Liver (tissue), 9 donors: ENCODE measurements around the gene STARD3. TPM values are rescaled to one million over a fixed set of nuclear protein-coding genes. Genes with fewer than 3 reads are reported as not detected.

Source experiments
- DNase-seq: peaks from one replicate; pipeline ENCODE4 v3.0.0-alpha.2; 2017; ENCODE audit warnings: low spot score
- H3K27ac ChIP-seq, 2 donors: one replicate each; pipeline ENCODE4 v1.7.0; 2013; ENCODE audit warnings: inconsistent platforms in 2 of 2, low read length in 2 of 2, control low read depth in 1 of 2, low read depth in 1 of 2, mild to moderate bottlenecking in 1 of 2
- H3K27me3 ChIP-seq, 4 donors: one replicate each; pipeline versions ENCODE4 v1.6.1 to v1.7.0; 2013; ENCODE audit warnings: low read length in 3 of 4, inconsistent platforms in 1 of 4, mild to moderate bottlenecking in 1 of 4, moderate library complexity in 1 of 4; ENCODE audit not compliant: control insufficient read depth in 4 of 4, insufficient read depth in 4 of 4
- H3K36me3 ChIP-seq, 4 donors: one replicate each; pipeline versions ENCODE4 v1.6.1 to v1.7.0; 2013; ENCODE audit warnings: low read length in 3 of 4, mild to moderate bottlenecking in 3 of 4, low read depth in 1 of 4, moderate library complexity in 1 of 4; ENCODE audit not compliant: control insufficient read depth in 4 of 4, insufficient read depth in 3 of 4
- H3K4me1 ChIP-seq, 4 donors: one replicate each; pipeline versions ENCODE4 v1.6.1 to v1.7.0; 2013; ENCODE audit warnings: low read length in 3 of 4, mild to moderate bottlenecking in 3 of 4, moderate library complexity in 1 of 4; ENCODE audit not compliant: control insufficient read depth in 4 of 4, insufficient read depth in 4 of 4
- H3K4me3 ChIP-seq, 3 donors: one replicate each; pipeline versions ENCODE4 v1.6.1 to v1.7.0; 2013; ENCODE audit warnings: low read length in 3 of 3, control low read depth in 1 of 3, low read depth in 1 of 3, mild to moderate bottlenecking in 1 of 3
- H3K9ac ChIP-seq, 2 donors: one replicate each; pipeline ENCODE4 v1.7.0; 2013; ENCODE audit warnings: low read length in 2 of 2, mild to moderate bottlenecking in 2 of 2, moderate library complexity in 2 of 2, control low read depth in 1 of 2, low read depth in 1 of 2
- H3K9me3 ChIP-seq, 4 donors: one replicate each; pipeline versions ENCODE4 v1.6.1 to v1.7.0; 2013; ENCODE audit warnings: low read length in 3 of 4; ENCODE audit not compliant: control insufficient read depth in 4 of 4
- EGR1 ChIP-seq, 2 donors: IDR thresholded peaks; 2 replicates each; pipeline ENCODE4 v1.6.1; 2016 to 2018; ENCODE audit warnings: antibody characterized with exemption in 2 of 2, low read depth in 2 of 2
- FOXA1 ChIP-seq: IDR thresholded peaks from 2 replicates; pipeline ENCODE4 v1.6.1; 2016; ENCODE audit warnings: antibody characterized with exemption
- FOXA2 ChIP-seq: IDR thresholded peaks from 2 replicates; pipeline ENCODE4 v1.6.1; 2016; ENCODE audit warnings: antibody characterized with exemption
- GABPA ChIP-seq, 2 donors: IDR thresholded peaks in 1 of 2; conservative IDR thresholded peaks in 1 of 2; 2 replicates each; pipeline ENCODE4 v1.6.1; 2016; ENCODE audit warnings: antibody characterized with exemption in 2 of 2, mild to moderate bottlenecking in 1 of 2, moderate library complexity in 1 of 2
- HNF4A ChIP-seq, 2 donors: conservative IDR thresholded peaks; 2 replicates each; pipeline ENCODE4 v1.6.1; 2016; ENCODE audit warnings: antibody characterized with exemption in 2 of 2, mild to moderate bottlenecking in 2 of 2
- HNF4G ChIP-seq: IDR thresholded peaks from 2 replicates; pipeline ENCODE4 v1.6.1; 2016; ENCODE audit warnings: antibody characterized with exemption
- JUND ChIP-seq, 2 donors: IDR thresholded peaks; 2 replicates each; pipeline ENCODE4 v1.6.1; 2016; ENCODE audit warnings: antibody characterized with exemption in 2 of 2
- NR2F2 ChIP-seq: IDR thresholded peaks from 2 replicates; pipeline ENCODE4 v1.6.1; 2016; ENCODE audit warnings: antibody characterized with exemption
- RAD21 ChIP-seq, 2 donors: IDR thresholded peaks; 2 replicates each; pipeline ENCODE4 v1.6.1; 2016; ENCODE audit warnings: antibody characterized with exemption in 2 of 2, mild to moderate bottlenecking in 2 of 2
- RXRA ChIP-seq, 2 donors: IDR thresholded peaks; 2 replicates each; pipeline ENCODE4 v1.6.1; 2017 to 2018; ENCODE audit warnings: antibody characterized with exemption in 2 of 2, mild to moderate bottlenecking in 1 of 2
- SP1 ChIP-seq: IDR thresholded peaks from 2 replicates; pipeline ENCODE4 v1.6.1; 2018; ENCODE audit warnings: antibody characterized with exemption, mild to moderate bottlenecking
- TAF1 ChIP-seq: conservative IDR thresholded peaks from 2 replicates; pipeline ENCODE4 v1.6.1; 2016; ENCODE audit warnings: antibody characterized with exemption, mild to moderate bottlenecking
- YY1 ChIP-seq: IDR thresholded peaks from 2 replicates; pipeline ENCODE4 v1.6.1; 2016; ENCODE audit warnings: antibody characterized with exemption, mild to moderate bottlenecking
- WGBS: extraction: QIAGEN DNeasy Blood & Tissue Kit; methylation state at CpG from one replicate; pipeline ENCODE4 v1.1.7; 2013; 5-methylcytosine and 5-hydroxymethylcytosine counted together
- polyA plus RNA-seq, 2 donors: library from polyadenylated mRNA; stranded (reverse) in 1 of 2; unstranded in 1 of 2; fragments of 200-250 nt in 1 of 2; fragments of >200 nt in 1 of 2; fragmentation: Nextera tagmentation in 1 of 2; extraction: Ambion mirVana in 1 of 2; gene quantifications; one replicate each; pipeline versions ENCODE4 v1.2.1 to v1.2.3, GENCODE V29; 2013 to 2015
- total RNA-seq, 2 donors: library from RNA; depleted of rRNA; stranded (reverse); fragments of >200 nt; gene quantifications; one replicate each; pipeline ENCODE4 v1.2.3, GENCODE V29; 2014
- TF ChIP-seq, protein P1 (sequence below): IDR thresholded peaks from 2 replicates; pipeline ENCODE4 v1.6.1; 2016; ENCODE audit warnings: antibody characterized with exemption, mild to moderate bottlenecking
- TF ChIP-seq, protein P2 (sequence below): IDR thresholded peaks from 2 replicates; pipeline ENCODE4 v1.6.1; 2016; ENCODE audit warnings: antibody characterized with exemption
- TF ChIP-seq, protein P3 (sequence below): IDR thresholded peaks from 2 replicates; pipeline ENCODE4 v1.6.1; 2016; ENCODE audit warnings: antibody characterized with exemption
- TF ChIP-seq, protein P4 (sequence below): IDR thresholded peaks from 2 replicates; pipeline ENCODE4 v1.6.1; 2016; ENCODE audit warnings: antibody characterized with exemption
- TF ChIP-seq, protein P5 (sequence below): fragments of 150-350 bp; IDR thresholded peaks from 2 replicates; pipeline ENCODE4 v1.5.1; 2017; ENCODE audit warnings: improper control_type of control experiment, low read depth, low read length; ENCODE audit not compliant: missing input control
- donor health status: healthy.
- donor health status: healthy.
- donor health status: healthy.
- donor health status: healthy.
- donor health status: healthy.

STARD3 gene
- total and polyA plus RNA-seq, 4 donors = 15.0 to 34.0 (median 23.2) TPM

DNA sequence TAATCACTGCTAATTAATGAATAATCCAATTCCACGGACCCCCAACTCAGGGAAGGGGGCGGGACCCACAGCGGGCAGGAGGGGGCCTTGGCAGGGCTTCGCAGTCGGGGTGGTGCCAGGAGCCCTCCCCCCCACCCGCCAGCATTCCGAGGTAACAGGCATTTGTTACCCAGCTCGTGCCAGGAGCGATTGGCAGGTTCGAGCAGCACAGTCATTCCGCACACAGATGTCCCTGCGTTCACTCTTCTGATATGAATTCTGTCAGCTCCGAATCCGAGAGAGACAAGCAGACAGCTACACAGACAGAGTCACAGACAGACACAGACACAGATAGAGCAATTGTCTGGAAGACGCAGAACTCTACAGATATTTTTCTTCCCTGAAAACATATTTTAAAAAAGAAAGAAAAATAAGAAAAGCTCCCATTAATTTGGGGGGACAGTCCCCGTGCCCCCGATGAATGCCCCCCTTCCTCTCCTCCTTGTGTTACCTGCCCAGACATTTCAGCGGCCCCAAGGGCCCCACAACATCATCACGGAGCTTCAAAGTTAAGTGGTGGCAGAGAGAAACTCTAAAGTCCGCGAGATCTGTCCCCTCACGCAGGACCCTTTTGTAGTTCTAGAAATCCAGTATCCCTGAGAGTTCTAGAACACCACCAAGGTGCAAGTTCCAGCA lies 39.4 kb upstream of the STARD3 start:
- no peak for TF ChIP-seq NR2F2
- no peak for TF ChIP-seq SP1
- TF ChIP-seq, protein P1, sequence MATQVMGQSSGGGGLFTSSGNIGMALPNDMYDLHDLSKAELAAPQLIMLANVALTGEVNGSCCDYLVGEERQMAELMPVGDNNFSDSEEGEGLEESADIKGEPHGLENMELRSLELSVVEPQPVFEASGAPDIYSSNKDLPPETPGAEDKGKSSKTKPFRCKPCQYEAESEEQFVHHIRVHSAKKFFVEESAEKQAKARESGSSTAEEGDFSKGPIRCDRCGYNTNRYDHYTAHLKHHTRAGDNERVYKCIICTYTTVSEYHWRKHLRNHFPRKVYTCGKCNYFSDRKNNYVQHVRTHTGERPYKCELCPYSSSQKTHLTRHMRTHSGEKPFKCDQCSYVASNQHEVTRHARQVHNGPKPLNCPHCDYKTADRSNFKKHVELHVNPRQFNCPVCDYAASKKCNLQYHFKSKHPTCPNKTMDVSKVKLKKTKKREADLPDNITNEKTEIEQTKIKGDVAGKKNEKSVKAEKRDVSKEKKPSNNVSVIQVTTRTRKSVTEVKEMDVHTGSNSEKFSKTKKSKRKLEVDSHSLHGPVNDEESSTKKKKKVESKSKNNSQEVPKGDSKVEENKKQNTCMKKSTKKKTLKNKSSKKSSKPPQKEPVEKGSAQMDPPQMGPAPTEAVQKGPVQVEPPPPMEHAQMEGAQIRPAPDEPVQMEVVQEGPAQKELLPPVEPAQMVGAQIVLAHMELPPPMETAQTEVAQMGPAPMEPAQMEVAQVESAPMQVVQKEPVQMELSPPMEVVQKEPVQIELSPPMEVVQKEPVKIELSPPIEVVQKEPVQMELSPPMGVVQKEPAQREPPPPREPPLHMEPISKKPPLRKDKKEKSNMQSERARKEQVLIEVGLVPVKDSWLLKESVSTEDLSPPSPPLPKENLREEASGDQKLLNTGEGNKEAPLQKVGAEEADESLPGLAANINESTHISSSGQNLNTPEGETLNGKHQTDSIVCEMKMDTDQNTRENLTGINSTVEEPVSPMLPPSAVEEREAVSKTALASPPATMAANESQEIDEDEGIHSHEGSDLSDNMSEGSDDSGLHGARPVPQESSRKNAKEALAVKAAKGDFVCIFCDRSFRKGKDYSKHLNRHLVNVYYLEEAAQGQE = no peak
- no peak for TF ChIP-seq JUND (IDR thresholded peaks at IDR 0.05)
- TF ChIP-seq FOXA1 = no peak
- no peak for TF ChIP-seq HNF4G
- TF ChIP-seq, protein P2, sequence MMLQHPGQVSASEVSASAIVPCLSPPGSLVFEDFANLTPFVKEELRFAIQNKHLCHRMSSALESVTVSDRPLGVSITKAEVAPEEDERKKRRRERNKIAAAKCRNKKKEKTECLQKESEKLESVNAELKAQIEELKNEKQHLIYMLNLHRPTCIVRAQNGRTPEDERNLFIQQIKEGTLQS = no peak
- no peak for TF ChIP-seq TAF1
- no peak for TF ChIP-seq RXRA (IDR thresholded peaks at IDR 0.05)
- no peak for TF ChIP-seq RAD21 (IDR thresholded peaks at IDR 0.05)
- TF ChIP-seq, protein P3, sequence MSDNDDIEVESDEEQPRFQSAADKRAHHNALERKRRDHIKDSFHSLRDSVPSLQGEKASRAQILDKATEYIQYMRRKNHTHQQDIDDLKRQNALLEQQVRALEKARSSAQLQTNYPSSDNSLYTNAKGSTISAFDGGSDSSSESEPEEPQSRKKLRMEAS = no peak
- TF ChIP-seq, protein P4, sequence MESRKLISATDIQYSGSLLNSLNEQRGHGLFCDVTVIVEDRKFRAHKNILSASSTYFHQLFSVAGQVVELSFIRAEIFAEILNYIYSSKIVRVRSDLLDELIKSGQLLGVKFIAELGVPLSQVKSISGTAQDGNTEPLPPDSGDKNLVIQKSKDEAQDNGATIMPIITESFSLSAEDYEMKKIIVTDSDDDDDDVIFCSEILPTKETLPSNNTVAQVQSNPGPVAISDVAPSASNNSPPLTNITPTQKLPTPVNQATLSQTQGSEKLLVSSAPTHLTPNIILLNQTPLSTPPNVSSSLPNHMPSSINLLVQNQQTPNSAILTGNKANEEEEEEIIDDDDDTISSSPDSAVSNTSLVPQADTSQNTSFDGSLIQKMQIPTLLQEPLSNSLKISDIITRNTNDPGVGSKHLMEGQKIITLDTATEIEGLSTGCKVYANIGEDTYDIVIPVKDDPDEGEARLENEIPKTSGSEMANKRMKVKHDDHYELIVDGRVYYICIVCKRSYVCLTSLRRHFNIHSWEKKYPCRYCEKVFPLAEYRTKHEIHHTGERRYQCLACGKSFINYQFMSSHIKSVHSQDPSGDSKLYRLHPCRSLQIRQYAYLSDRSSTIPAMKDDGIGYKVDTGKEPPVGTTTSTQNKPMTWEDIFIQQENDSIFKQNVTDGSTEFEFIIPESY = no peak
- TF ChIP-seq HNF4A (conservative IDR thresholded peaks at IDR 0.05) = no peak
- no peak for TF ChIP-seq EGR1 (IDR thresholded peaks at IDR 0.05; ENCODE audit: low read depth in 2 of 2)
- TF ChIP-seq GABPA (IDR thresholded peaks at IDR 0.05 in 1 of 2, conservative IDR thresholded peaks at IDR 0.05 in 1 of 2) = no peak
- no peak for TF ChIP-seq FOXA2
- no peak for TF ChIP-seq YY1
- TF ChIP-seq, protein P5, sequence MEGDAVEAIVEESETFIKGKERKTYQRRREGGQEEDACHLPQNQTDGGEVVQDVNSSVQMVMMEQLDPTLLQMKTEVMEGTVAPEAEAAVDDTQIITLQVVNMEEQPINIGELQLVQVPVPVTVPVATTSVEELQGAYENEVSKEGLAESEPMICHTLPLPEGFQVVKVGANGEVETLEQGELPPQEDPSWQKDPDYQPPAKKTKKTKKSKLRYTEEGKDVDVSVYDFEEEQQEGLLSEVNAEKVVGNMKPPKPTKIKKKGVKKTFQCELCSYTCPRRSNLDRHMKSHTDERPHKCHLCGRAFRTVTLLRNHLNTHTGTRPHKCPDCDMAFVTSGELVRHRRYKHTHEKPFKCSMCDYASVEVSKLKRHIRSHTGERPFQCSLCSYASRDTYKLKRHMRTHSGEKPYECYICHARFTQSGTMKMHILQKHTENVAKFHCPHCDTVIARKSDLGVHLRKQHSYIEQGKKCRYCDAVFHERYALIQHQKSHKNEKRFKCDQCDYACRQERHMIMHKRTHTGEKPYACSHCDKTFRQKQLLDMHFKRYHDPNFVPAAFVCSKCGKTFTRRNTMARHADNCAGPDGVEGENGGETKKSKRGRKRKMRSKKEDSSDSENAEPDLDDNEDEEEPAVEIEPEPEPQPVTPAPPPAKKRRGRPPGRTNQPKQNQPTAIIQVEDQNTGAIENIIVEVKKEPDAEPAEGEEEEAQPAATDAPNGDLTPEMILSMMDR = no peak
- Histone ChIP-seq H3K27me3 (peaks cover 8 to 26% (median 15%) of the 10 kb centered on the region in 4 donors), H3K4me1 (peaks cover 0 to 12% (median 7%) of the 10 kb centered on the region in 4 donors), H3K9me3 (no peaks in the 10 kb centered on the region), H3K9ac (no peak overlapping the region), H3K4me3 (no peak overlapping the region), H3K27ac (no peak overlapping the region), H3K36me3 (no peaks in the 10 kb centered on the region)
- WGBS = 10% methylated on average over 22 of the region's 22 CpGs
- DNase-seq = no peak
